Prostate gland (tissue), 2 donors: Measurements from ENCODE around the gene NOC2L.

Experiments used
- POLR2AphosphoS5 ChIP-seq: sonication (generic); formaldehyde crosslinking; IDR thresholded peaks from one replicate; pipeline ENCODE4 v1.6.1; 2017; ENCODE audit warnings: antibody characterized with exemption
- TF ChIP-seq, protein P1 (sequence below), 4 experiments: fragments of 200-600 bp in 2 of 4; fragments of 450-650 bp in 2 of 4; sonication (generic) in 2 of 4; IDR thresholded peaks; 1 replicate in 3 of 4; 2 replicates in 1 of 4; pipeline ENCODE4 v1.5.1; 2016 to 2019; ENCODE audit warnings: antibody characterized with exemption in 4 of 4, mild to moderate bottlenecking in 2 of 4, moderate library complexity in 2 of 4

DNA sequence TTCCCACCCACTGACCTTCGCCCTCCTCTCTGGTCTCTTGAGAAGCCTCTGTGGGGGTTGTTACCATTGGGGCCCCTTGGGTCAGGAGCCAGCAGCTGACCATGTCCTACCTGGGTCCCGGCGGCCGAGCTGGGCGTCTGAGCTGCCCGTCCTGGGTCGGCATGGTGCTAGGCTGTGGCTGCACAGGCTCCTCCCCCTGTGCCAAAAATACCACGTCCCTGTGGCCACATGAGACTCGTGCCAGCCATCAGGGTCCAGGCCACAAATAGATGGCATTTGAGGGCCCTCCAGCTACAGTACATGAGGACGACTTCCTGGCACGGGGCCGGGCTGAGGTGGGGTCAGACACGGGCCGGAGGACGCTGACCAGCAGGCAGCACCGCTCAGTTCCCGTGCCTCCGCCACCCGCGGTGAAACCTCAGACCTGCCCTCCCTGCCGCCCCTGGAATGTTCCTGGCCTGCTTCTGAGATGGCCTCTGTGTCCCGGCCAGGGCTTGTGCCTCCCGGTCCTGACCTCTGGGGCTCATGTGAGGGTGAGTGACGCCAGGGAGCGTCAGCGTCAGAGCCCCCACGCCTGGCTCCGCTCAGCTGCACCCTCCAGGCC, 23.0 kb upstream of the NOC2L start, which contains the start of gene PERM1:
- TF ChIP-seq, protein P1, sequence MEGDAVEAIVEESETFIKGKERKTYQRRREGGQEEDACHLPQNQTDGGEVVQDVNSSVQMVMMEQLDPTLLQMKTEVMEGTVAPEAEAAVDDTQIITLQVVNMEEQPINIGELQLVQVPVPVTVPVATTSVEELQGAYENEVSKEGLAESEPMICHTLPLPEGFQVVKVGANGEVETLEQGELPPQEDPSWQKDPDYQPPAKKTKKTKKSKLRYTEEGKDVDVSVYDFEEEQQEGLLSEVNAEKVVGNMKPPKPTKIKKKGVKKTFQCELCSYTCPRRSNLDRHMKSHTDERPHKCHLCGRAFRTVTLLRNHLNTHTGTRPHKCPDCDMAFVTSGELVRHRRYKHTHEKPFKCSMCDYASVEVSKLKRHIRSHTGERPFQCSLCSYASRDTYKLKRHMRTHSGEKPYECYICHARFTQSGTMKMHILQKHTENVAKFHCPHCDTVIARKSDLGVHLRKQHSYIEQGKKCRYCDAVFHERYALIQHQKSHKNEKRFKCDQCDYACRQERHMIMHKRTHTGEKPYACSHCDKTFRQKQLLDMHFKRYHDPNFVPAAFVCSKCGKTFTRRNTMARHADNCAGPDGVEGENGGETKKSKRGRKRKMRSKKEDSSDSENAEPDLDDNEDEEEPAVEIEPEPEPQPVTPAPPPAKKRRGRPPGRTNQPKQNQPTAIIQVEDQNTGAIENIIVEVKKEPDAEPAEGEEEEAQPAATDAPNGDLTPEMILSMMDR (IDR thresholded peaks at IDR 0.05): no peak
- no peak for TF ChIP-seq POLR2AphosphoS5
